Measurements from ENCODE around the gene FAF1.

Gene FAF1

DNA sequence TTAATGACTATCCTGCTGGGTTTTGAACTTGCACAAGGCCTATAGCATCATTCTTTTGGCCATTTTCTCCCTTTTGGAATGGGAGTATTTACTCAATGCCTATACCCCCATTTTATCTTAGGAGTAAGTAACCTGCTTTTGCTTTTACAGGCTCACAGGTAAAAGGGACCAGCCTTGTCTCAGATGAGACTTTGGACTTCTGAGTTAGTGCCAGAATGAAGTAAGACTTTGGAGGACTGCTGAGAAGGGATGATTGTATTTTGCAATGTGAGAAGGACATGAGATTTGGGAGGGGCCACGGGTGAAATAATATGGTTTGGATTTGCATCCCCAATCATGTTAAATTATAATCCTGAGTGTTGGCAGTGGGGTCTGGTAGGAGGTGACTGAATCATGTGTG is 212.7 kb downstream of the FAF1 start (continued):
- TF ChIP-seq ZFHX2 (tag by site-specific recombination; conservative IDR thresholded peaks at IDR 0.05) (no peak), ZNF529 (tag by site-specific recombination; IDR thresholded peaks at IDR 0.05; ENCODE audit: insufficient replicate concordance) (no peak), ZNF747 (tag by site-specific recombination; IDR thresholded peaks at IDR 0.05) (no peak)

- Histone ChIP-seq H3K36me3 (ENCODE audit: control insufficient read depth in 2 of 2, insufficient read depth in 1 of 2, low read length in 2 of 2) (peaks cover 4 to 10% of the 10 kb centered on the region in 2 experiments; a peak in 2 of 3 replicates), H3K4me3 (ENCODE audit: low read depth, low read length) (no peak overlapping the region), H3K27ac (ENCODE audit: extremely low read depth, low read depth, low read length) (no peak overlapping the region), H3K9me3 (ENCODE audit: control insufficient read depth, insufficient read depth, low read depth, low read length) (no peaks in the 10 kb centered on the region), H3K4me1 (ENCODE audit: control insufficient read depth, insufficient read depth, low read length) (no peaks in the 10 kb centered on the region)
- ChIA-PET POLR2A (no interaction called here), CTCF (no interaction called here)
- TF ChIP-seq ZSCAN30 (tag by site-specific recombination; IDR thresholded peaks at IDR 0.05), result no peak
- no peak for TF ChIP-seq ZNF768 (tag by site-specific recombination; IDR thresholded peaks at IDR 0.05)
- no peak for TF ChIP-seq ELK4 (IDR thresholded peaks at IDR 0.05; ENCODE audit: borderline replicate concordance, low read depth, low read length)
- no peak for TF ChIP-seq ZNF626 (tag by site-specific recombination; IDR thresholded peaks at IDR 0.05)
- no peak for TF ChIP-seq ZNF274 (IDR thresholded peaks at IDR 0.05; ENCODE audit: low read length)
- no peak for TF ChIP-seq ZNF274 (tag by site-specific recombination; IDR thresholded peaks at IDR 0.05; ENCODE audit: borderline replicate concordance)
- TF ChIP-seq ZNF354C (tag by site-specific recombination; IDR thresholded peaks at IDR 0.05; ENCODE audit: borderline replicate concordance, low read depth), result no peak
- no peak for TF ChIP-seq EGR2 (tag by site-specific recombination; IDR thresholded peaks at IDR 0.05; ENCODE audit: low read depth)
- TF ChIP-seq ZNF184 (tag by site-specific recombination; IDR thresholded peaks at IDR 0.05), result no peak
- no peak for TF ChIP-seq ZNF362 (tag by site-specific recombination; IDR thresholded peaks at IDR 0.05)
- no peak for TF ChIP-seq ZBTB8A (tag by site-specific recombination; IDR thresholded peaks at IDR 0.05)
- no peak for TF ChIP-seq ZNF157 (tag by site-specific recombination; IDR thresholded peaks at IDR 0.05)
- TF ChIP-seq ZNF132 (tag by site-specific recombination; IDR thresholded peaks at IDR 0.05; ENCODE audit: borderline replicate concordance), result no peak
- TF ChIP-seq ZNF202 (tag by site-specific recombination; IDR thresholded peaks at IDR 0.05; ENCODE audit: borderline replicate concordance), result no peak
- TF ChIP-seq HOXA7 (CRISPR knock-in tag; IDR thresholded peaks at IDR 0.05; ENCODE audit: borderline replicate concordance), result no peak
- no peak for TF ChIP-seq ZBTB17 (tag by site-specific recombination; IDR thresholded peaks at IDR 0.05)
- no peak for TF ChIP-seq ZNF175 (tag by site-specific recombination; IDR thresholded peaks at IDR 0.05)
- no peak for TF ChIP-seq TCF7L2 (IDR thresholded peaks at IDR 0.05; ENCODE audit: borderline replicate concordance, low read depth, low read length)
Measured at GRCh38 chr1:50742523-50742922, 217.5 kb downstream of the FAF1 start.

GRCh38 chr1:50739125-50739524 is 220.9 kb downstream of the FAF1 start:
- no peaks in the 10 kb centered on the region for H3K4me1 ChIP-seq (ENCODE audit: control insufficient read depth, insufficient read depth, low read length)
- H3K4me3 ChIP-seq (ENCODE audit: low read depth, low read length), result no peak overlapping the region
- POLR2A ChIA-PET, result no interaction called here
- CTCF ChIA-PET, result interaction anchor here (0.8 kb wide), 1 partner anchor 370 kb away, joined by 3 read pairs; no protein-coding TSS in a partner anchor
- no peak overlapping the region for H3K27ac ChIP-seq (ENCODE audit: extremely low read depth, low read depth, low read length)
- peaks cover 9 to 10% of the 10 kb centered on the region in 2 experiments; a peak in 2 of 3 replicates for H3K36me3 ChIP-seq (ENCODE audit: control insufficient read depth in 2 of 2, insufficient read depth in 1 of 2, low read length in 2 of 2)
- no peaks in the 10 kb centered on the region for H3K9me3 ChIP-seq (ENCODE audit: control insufficient read depth, insufficient read depth, low read depth, low read length)
- TF ChIP-seq SP3 (tag by site-specific recombination; IDR thresholded peaks at IDR 0.05) (no peak), ZNF560 (tag by site-specific recombination; IDR thresholded peaks at IDR 0.05; ENCODE audit: borderline replicate concordance) (no peak), ZNF561 (tag by site-specific recombination; IDR thresholded peaks at IDR 0.05; ENCODE audit: borderline replicate concordance) (no peak), ZNF26 (tag by site-specific recombination; IDR thresholded peaks at IDR 0.05) (no peak), ZNF510 (tag by site-specific recombination; IDR thresholded peaks at IDR 0.05; ENCODE audit: insufficient replicate concordance) (no peak), ZNF202 (tag by site-specific recombination; IDR thresholded peaks at IDR 0.05; ENCODE audit: borderline replicate concordance) (no peak), ZNF10 (tag by site-specific recombination; IDR thresholded peaks at IDR 0.05) (no peak), ZNF585B (tag by site-specific recombination; IDR thresholded peaks at IDR 0.05) (no peak), ZNF16 (tag by site-specific recombination; IDR thresholded peaks at IDR 0.05; ENCODE audit: low read depth) (no peak), ZNF791 (tag by site-specific recombination; IDR thresholded peaks at IDR 0.05) (no peak), ZNF629 (tag by site-specific recombination; IDR thresholded peaks at IDR 0.05) (no peak)

All from HEK293 (cell line).